NCI-H187 treated with DMSO at 0.1 percent for 48 hours (cell line): ENCODE results near the gene ALDH1L2.
A peak's percentile ranks its signal among the peaks of the same experiment; 100 is the strongest.

Experiments
- DNase-seq: peaks from one replicate; lab custom pipeline; 2025; lab: John Stamatoyannopoulos, UW

ALDH1L2 gene

DNA sequence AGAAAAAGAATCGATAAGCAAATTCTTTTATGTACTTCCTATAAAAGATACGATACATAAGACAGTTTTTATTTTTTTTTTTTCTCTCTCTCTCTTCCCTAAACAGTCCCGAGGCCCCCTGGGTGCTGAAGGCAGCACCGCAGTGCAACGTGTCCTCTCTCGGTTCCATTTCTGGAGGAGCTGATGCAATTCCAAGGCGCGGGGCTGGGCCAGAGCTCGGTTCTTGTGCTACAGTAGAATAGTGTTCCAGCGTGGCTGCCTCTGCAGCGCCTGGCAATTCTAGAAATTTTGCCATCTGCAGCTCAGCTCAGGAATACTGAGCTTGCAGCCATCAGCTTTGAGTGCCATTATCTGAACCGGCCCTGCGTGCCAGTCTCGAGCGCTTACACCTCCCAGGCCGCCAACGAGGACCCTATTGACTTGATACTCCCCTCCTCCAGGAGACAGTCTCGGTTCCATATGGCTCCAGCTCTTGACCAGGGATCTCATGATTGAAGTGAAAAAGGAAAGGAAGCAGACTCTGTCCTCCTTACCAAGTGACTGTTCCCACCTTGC, 630 bp downstream of the ALDH1L2 start:
- DNase-seq, result no peak

DNA sequence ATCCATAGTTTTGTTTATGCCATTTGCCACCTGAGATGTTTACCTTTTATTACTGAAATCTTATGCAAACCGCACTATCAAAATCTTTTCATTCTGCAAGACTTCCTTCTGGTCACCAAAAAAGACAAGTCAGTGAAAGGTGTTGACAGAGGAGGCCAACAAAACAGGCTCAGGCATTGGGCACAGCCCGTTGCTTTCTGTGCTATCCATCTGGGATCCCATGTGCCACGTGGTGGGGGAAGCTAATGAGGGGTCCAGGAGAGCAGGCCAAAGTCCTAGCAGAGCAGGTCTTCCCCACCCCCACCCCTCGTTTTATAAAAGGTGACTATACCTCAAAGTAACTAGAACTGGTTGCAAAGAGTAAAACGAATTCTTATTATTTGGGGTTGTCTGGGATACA, 1.2 kb downstream of the ALDH1L2 start:
- DNase-seq, result no peak

DNA sequence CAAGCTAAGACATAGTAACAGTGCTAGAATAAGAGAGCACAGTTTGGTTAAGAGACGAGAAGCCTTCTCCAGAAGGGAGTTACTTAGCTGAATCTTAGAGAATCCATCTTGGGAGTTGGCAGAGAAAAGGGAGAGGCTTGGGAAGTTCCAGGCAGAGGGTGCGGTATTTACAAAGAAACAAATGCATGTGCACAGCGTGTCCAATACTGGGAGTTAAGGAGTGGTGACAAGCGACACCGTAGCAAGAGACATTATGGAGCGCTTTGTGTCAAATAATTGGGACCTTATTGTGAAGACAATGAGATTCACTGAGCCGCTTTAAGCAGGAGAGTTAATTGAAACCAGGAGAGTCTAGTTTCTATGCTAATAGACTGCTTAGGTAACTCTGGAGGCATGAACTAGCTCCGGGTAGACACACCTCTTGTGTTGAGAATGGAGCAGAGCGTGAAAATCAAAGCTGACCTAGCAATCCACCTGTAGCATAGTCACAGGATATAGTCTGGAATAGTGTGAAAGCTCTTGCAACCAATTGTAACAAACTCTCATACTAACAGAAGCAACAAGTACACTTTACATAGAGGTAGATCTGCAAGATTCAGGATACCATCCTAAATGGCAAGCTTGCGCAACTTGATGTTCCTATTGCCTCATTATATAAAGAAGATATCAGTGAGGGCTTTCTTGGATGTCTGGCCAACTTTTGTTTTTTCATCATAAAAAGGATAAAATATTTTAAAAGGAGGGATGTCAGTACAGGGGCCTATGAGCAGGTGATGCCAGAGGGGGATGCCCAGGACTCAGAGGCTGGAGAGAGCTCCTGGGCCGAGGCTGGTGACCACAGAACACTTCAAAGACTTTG, 5.3 kb downstream of the ALDH1L2 start:
- peak; percentile 54 for DNase-seq

DNA sequence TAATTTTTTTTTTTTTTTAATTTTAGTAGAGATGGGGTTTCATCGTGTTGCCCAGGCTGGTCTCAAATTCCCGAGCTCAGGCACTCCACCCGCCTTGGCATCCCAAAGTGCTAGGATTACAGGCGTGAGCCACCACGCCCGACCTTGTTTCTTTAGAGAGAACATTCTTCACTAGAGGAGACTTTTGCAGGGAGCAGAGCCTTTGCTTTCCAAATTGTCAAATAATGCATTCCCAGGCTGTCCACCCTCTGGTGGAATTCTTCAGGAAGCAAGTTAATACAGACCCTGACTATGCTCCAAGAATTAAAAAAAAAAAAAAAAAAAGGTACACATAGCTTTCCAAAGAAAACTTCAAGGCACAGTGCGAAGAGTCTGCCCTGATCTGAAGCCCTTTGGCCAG, 6.8 kb downstream of the ALDH1L2 start:
- no peak for DNase-seq

DNA sequence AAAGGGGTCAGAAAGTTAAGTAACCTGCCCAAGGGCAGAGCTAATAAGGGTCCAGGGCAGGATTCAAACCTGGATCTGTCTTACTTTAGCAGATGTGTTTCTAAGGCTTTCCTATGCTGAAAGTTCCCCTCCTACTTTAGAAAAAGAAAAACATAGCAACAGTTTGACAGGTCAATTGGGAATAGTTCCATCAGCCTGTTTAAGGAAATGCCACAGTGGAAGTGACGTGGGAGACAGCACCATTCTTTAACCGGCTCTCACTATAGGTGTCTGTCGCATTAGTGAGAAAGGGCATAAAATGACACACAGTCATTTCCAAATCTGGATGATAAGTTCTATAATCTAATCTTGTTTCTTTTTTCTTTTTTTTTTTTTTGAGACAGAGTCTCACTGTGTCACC, 7.3 kb downstream of the ALDH1L2 start:
- DNase-seq, result no peak

DNA sequence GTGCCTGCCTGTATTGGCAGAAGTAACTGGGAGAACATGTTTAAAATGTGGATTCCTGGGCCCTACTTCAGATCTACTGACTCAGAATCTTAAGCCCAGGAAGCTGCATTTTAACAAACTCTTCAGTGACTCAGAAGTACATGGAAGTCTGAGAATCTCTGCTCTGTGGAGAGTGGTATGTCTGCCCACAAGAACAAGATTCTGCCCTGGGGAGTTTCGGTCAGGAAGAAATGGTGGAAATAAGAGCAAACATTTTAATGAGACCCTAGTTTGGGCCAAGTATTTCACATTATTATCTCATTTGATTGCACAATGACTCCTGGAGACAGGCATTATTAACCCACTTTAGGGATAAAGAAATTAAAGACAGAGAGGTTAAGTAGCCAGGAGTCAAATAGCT, 8.2 kb downstream of the ALDH1L2 start:
- no peak for DNase-seq

DNA sequence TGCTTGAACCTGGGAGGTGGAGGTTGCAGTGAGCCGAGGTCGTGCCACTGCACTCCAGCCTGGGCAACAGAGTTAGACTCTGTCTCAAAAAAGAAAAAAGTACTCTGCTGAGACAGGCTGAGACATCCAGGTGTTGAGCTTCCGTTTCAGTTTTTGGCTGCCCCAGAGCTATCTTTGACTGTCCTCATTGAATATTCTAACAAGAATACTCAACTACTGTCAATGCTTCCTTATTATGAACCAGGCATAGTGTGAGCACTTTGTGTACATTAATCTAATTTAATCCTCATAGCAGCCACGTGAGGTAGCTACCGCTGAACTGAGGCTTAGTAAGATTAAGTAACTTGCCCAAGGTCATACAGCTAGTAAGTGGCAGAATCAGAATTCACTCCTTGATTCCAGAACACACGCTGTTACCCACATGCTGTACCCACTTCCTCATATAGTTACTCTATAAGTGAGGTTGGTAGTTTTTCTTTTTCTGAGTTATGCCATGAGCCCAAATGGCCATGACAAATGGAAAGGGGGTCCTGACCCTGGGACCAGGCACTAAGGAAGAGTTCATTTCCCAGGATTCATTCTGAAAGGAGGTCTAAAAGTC, 11.3 kb downstream of the ALDH1L2 start:
- DNase-seq, result no peak

DNA sequence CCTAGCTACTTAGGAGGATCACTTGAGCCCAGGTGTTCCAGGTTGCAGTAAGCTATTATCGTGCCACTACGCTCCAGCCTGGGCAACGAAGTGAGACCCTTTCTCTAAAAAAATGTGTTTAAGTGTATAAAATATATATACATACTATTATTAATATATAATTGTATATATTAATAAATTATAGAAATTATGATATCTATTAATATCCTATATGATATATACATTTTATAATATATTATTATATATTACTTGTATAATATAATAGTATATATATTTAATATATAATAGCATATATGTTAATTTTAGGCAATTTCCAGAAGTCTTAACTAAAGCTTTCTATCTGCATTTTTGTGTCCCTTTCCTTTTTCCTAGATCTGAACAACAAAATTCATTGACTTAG, 12.3 kb downstream of the ALDH1L2 start:
- DNase-seq, result no peak

DNA sequence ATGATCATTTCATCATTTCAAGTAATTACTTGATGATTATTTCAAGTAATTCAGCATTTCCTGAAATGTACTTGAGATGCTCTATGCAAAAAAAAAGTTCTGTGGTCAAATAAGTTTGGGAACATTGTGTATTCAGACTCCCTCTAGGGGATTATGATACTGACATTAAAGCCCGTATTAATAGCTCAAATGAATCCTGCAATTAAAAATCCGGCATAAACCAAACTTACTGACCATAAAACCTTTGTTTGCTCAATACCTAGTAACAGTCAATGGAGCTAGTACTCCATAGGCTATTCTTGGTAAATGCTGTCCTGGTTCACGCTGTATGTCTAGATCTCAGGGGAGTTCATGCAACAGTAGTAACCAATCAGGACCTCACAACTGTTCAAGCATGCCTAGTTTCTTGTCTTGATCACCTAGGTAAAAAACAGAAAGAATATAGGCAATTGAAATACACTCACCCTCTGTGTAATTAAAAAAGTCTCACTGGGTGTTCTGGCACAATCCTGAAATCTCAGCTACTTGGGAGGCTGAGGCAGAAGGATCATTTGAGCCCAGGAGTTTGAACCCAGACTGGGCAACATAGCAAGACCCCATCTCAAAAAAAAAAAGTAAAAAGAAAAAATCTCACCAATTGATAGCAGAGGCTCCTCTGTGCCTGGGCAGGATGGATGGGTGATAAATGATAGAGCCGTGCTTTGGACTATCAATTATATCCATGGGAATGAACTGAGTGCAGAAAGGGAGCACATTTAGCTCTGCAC, 14.1 kb downstream of the ALDH1L2 start:
- DNase-seq, result no peak

DNA sequence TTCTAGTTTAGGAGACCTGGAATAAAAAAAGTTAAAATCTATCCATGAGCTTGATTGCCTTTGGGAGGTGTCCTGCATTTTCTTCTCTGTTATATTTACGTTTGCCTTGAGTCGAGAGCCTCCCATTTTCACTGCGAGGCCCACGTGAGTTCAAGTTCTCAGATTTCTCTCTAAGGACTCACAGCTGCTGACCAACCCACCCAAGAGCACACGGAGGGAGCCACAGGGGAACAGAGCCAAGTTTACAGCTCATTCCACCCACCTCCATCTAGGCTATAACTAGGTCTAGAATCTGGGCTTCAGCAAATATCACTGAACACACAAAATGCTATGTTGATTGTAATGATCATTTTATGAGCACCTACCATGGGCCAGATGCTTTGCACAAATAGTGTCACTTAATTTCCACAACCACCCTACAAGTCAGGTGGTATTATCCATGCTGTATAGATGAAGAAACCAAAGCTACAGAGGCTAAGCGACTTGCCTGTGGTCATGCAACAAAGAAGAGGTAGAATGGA, 16.7 kb downstream of the ALDH1L2 start:
- DNase-seq, result no peak

DNA sequence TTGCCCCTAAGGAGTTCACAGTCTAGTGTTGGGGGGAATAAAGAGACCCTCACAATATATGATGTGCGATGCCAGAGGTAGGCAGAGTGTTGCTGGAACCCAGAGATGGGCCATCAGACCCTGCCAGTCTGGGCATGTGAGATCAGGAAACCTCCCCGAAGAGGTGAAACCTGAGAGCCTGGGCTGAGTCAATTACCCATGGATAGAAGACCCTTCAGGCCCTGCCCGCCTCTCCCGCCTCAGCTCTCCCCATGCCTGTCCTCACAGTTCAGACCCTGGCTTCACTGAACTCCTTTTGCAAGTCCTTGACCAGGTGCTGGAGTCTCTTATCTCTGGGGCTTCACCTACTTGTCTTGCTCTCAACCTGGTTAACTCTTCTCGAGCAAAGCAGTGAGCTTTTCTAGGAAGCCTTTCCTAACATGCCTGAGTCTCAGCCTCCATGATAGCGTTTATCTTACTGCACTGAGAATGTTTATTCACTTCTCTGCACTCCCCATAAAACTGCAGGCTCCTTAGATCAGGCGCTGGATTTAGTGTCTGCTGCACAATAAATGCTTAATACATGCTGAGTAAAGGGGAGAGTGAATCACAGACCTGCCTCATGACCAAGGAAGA, 19.6 kb downstream of the ALDH1L2 start:
- DNase-seq, result no peak

DNA sequence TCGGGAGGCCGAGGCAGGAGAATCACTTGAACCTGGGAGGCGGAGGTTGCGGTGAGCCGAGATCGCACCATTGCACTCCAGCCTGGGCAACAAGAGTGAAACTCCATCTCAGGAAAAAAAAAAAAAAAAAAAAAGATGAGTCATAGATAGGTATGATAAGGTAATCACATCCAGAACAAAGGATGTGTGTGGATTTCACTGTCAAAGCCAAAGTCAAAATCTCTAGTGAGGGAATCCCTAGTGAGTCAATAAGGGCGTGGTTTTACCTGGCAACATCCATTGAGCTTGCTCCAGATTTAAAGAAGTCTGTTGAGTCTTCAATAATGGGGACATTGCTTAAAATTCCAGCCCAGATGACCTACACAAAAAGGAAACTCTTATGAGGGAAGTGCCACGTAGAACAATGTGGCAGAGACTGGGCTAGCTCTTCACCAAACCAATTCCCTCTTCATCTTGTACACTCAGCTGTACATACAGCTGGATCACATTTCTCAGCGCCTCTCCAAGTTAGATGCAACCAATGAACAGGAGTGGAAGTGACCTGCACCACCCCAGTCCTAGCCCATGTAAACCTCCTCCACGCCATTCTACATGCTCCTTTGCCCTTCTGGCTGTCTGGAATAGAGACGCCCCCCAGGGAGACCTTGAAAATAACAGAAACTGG, 23.4 kb downstream of the ALDH1L2 start:
- no peak for DNase-seq

DNA sequence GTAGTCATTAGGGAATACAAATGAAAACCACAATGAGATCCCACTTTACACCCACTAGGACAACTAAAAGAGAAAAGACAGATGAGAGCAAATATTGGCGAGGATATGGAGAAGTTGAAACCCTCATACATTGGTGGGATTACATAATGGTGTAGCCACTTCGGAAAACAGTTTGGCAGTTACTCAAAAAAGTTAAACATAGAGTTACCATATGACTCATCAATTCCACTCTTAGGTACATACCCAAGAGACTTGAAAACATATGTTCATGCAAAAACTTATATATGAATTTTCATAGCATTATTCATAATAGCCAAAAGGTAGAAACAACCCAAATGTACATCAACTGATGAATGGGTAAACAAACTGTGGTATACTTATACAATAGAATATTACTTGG, 27.1 kb downstream of the ALDH1L2 start:
- no peak for DNase-seq

DNA sequence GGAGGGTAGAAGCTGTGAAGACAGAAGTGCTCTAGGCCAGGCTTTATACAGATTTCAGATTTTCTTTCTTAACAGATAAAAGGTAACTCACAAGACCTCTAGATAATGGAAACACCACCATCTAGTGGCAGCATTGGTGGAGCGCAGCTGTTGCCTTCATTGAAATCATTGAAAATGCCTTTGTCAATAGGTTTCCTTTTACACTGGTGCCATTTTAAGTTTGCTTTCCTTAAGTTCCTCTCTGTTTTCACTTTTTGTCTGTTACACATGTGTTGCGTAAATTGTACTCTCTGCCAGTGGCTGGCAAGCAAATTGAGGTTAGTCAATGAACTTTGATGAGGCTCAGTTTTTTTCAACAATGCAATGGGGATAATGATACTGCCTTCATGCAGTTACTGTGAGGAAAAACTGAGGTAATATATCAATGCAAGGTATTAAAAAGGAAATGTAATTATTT, 31.1 kb downstream of the ALDH1L2 start:
- DNase-seq, result peak; percentile 73

DNA sequence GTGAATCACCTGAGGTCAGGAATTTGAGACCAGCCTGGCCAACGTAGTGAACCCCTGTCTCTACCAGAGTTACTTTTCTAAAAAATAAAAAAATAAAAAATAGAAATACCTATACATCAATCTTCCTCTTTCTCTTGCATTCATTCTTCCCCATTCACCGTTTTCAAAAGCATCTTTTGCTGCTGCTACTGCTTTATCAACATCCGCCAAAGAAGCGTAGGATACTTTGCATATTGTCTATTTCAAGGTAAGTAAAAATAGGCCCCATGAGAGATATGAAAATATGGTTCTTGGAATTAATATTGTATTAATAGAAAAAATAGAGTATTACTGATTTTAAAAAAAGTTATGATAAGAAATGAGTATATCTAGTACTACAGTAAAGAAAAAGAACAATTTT, 32.3 kb downstream of the ALDH1L2 start:
- no peak for DNase-seq

DNA sequence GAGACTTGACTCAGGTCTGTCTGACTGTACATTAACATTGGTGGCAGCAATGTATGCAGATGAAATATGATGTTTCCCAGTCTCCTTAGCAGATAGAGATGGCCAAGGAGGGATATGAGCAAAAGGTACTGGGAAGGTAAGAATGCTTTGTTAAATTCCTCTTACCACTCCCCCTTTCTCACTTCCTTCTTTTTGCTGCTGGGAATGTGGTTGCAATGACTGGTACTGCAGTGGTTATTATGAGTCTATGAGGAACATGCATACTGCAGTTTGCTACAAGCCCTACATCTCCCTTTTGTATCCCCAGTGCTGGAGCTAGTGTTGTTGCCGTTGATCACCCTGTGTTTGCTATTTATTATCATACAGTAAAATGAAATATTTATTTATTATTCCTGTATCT, 35.9 kb downstream of the ALDH1L2 start:
- no peak for DNase-seq

DNA sequence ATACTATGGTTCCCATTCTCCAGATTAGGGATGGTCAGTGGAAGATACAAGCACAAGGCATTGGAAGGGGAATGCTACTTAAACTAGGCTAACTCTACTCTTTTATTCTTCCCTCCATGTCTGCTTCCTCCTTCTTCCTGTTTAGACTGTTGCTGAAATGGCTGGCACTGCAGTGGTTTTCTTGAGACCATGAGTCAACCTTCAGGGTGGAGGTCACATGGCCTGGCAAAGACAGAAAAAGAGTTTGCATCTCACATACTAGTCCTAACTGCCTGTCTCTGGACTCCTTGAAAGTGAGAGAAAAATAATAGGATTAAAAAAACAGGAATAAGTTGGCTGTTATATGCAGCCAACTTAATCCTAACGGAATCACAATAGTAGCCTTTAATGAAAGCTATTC, 37.0 kb downstream of the ALDH1L2 start:
- DNase-seq, result no peak

DNA sequence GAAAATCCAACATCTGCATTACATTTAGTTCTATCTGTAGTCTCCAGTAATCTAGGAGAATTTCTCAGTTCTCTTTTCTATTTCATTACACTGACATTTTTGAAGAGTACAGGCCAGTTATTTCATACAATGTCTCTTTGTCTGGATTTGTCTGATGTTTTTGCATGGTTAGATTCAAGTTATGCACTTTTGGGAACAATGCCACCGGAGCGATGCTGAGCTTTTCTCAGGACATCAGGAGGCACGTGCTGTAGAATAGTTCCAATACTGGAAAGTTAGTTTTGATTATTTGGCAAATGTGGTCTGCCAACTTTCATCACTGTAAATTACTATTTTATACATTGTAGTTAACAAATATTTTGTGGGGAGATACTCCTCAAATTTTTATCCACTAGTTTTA, 43.1 kb downstream of the ALDH1L2 start:
- DNase-seq, result no peak

DNA sequence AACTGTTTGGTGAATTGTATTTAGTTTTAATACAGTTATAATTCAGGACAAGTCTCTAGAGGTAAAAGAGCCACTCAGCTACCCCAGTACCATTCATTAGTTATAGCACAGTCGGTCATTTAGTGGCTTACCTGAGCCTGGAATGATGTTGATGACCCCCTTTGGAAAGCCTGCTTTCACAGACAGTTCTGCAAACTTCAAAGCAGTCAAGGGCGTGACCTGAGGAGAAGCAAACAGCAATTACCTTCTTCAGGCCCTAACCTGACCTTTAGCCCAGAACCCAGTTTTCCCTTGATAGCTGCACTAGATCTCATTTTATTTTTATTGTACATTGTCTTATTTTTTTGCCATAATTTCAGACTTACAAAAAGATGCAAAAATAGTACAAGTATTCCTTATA, 43.8 kb downstream of the ALDH1L2 start:
- DNase-seq, result no peak

DNA sequence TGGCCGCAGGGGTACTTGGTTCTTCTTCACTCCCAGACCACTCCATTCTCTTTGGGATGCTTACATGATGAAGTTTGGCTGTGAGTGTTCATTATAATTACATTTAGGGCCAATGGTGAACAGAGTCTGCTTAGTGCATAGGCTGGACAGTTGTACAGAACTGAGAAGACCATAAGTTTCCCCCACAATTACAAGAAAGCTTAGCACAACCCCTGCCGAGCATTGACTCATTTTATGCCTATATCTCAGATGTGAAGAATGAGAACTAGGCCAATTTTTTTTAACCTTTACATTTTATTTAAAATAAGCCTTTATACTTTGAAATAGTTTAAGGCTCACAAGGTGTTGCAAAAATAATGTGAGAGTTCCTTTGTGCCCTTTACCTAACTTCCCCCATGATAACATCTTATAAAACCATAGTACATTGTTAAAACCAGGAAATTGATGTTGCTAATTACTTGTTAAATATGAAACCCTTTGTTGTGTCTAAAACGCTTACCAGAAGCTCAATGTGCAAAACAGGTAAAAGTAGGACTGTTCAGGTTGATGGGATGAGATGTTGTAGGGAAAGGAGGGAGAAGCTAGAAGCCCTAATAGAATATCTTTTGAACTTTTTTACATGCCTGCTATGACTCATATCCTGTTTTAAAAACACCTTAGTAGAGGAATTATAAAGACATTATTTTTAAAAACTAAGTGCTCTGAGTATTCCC, 47.2 kb downstream of the ALDH1L2 start:
- DNase-seq, result no peak

DNA sequence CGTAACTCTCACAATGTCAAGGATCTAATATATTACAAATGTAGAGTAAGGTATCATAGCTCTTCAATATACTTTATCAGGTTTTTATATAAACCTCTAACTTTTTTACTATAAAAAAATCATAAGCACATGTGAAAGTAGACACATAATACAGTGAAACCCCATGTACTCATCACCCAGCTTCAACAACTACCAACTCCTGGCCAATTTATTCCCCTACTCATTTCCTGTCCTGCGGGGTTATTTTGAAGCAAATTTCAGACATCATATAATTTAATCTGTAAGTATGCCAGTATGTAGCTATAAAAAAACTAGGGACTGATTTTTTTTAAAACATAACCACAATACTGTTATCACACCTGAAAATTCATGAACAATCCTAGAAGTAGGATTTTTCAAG, 50.4 kb downstream of the ALDH1L2 start:
- DNase-seq, result no peak
